HCT116 (cell line): ENCODE measurements around the gene PIK3CD. TPM values are rescaled to one million over a fixed set of nuclear protein-coding genes. Genes with fewer than 3 reads are reported as not detected.

Experiments
- ATAC-seq: fragments of 200-7000 bp; cut with Tn5 transposase; 2 replicates; pipeline ENCODE4 v1.9.1; 2020; ENCODE audit warnings: mild to moderate bottlenecking, moderate library complexity
- BruUV-seq: library from RNA; stranded (reverse); fragments of 400-500 nt; replicated peaks from 2 replicates; lab custom pipeline; 2021; lab: Mats Ljungman, UMichigan
- CTCF ChIA-PET: fragments of 300-600 bp; sonication (Branson Sonifier 250); formaldehyde crosslinking; loops from one replicate; lab custom pipeline; 2021; ENCODE audit warnings: antibody characterized with exemption; lab: Charles Lee
- POLR2A ChIA-PET: fragments of 300-600, 350-600 bp; sonication (Branson Sonifier 250); formaldehyde crosslinking; loops from one replicate; lab custom pipeline; 2021; ENCODE audit warnings: antibody characterized with exemption; lab: Charles Lee
- RAD21 ChIA-PET, 2 experiments: fragments of 300-600 bp; sonication (Branson Sonifier 250); formaldehyde crosslinking; loops; one replicate each; lab custom pipeline; 2023; ENCODE audit warnings: low total read pairs in 2 of 2; ENCODE audit not compliant: uncharacterized antibody in 2 of 2, unreplicated experiment in 2 of 2, low non-redundant PET in 1 of 2; lab: Charles Lee
- DNase-seq: peaks from one replicate; pipeline ENCODE4 v3.0.0-alpha.2; 2010; ENCODE audit warnings: low read depth, low spot score
- H2AFZ ChIP-seq: fragments of 200-600 bp; shearing (Covaris generic), sonication (generic); 2 replicates; pipeline ENCODE4 v1.6.1; 2017; ENCODE audit warnings: low read depth, mixed run types, mixed read lengths, antibody characterized with exemption, low read length; ENCODE audit not compliant: poor library complexity, severe bottlenecking
- H3K27ac ChIP-seq: 2 replicates; pipeline ENCODE4 v1.5.1; 2012; ENCODE audit warnings: low read depth, low read length
- H3K27me3 ChIP-seq: fragments of 200-600 bp; sonication (generic); 2 replicates; pipeline ENCODE4 v1.6.1; 2016; ENCODE audit warnings: mixed run types, low read length, mixed read lengths; ENCODE audit not compliant: insufficient read depth
- H3K36me3 ChIP-seq, 2 experiments: fragments of 200-500 bp in 1 of 2; fragments of 200-600 bp in 1 of 2; sonication (Bioruptor generic) in 1 of 2; sonication (generic) in 1 of 2; 2 replicates each; pipeline versions ENCODE4 v1.5.1 to v1.6.1; 2014 to 2016; ENCODE audit warnings: low read length in 2 of 2, inconsistent platforms in 1 of 2, mixed read lengths in 1 of 2, mixed run types in 1 of 2; ENCODE audit not compliant: insufficient read depth in 2 of 2, control insufficient read depth in 1 of 2
- H3K4me1 ChIP-seq, 2 experiments: fragments of 200-600 bp in 1 of 2; sonication (generic) in 1 of 2; 2 replicates each; pipeline versions ENCODE4 v1.5.1 to v1.6.1; 2012 to 2017; ENCODE audit warnings: low read length in 2 of 2, inconsistent platforms in 1 of 2, mild to moderate bottlenecking in 1 of 2, mixed read lengths in 1 of 2, mixed run types in 1 of 2, moderate library complexity in 1 of 2; ENCODE audit not compliant: insufficient read depth in 2 of 2, control insufficient read depth in 1 of 2
- H3K4me2 ChIP-seq: fragments of 200-600 bp; sonication (generic); 2 replicates; pipeline ENCODE4 v1.6.1; 2017; ENCODE audit warnings: mixed run types, low read length, mixed read lengths
- H3K4me3 ChIP-seq, 2 experiments: fragments of 200-600 bp in 1 of 2; sonication (generic) in 1 of 2; replicated peaks in 1 of 2; 2 replicates each; pipeline ENCODE4 v1.5.1; 2011 to 2016; ENCODE audit warnings: low read length in 2 of 2, control low read depth in 1 of 2, low read depth in 1 of 2, mild to moderate bottlenecking in 1 of 2, mixed read lengths in 1 of 2, mixed run types in 1 of 2
- H3K79me2 ChIP-seq: fragments of 200-600 bp; sonication (generic); 2 replicates; pipeline ENCODE4 v1.6.1; 2017; ENCODE audit warnings: mild to moderate bottlenecking, mixed run types, low read length, moderate library complexity, mixed read lengths; ENCODE audit not compliant: insufficient read depth
- H3K9ac ChIP-seq: fragments of 200-600 bp; sonication (generic); 2 replicates; pipeline ENCODE4 v1.6.1; 2016; ENCODE audit warnings: low read length, mixed read lengths
- H3K9me2 ChIP-seq: fragments of 200-600 bp; sonication (generic), shearing (Covaris generic); 2 replicates; pipeline ENCODE4 v1.6.1; 2017; ENCODE audit warnings: mixed run types, mild to moderate bottlenecking, moderate library complexity; ENCODE audit not compliant: insufficient read depth
- H3K9me3 ChIP-seq, 2 experiments: fragments of 200-500 bp in 1 of 2; fragments of 200-600 bp in 1 of 2; sonication (Bioruptor generic) in 1 of 2; sonication (generic) in 1 of 2; 2 replicates each; pipeline ENCODE4 v1.6.1; 2014 to 2017; ENCODE audit warnings: low read length in 2 of 2, mixed read lengths in 2 of 2, inconsistent platforms in 1 of 2, low read depth in 1 of 2, mild to moderate bottlenecking in 1 of 2, mixed run types in 1 of 2, moderate library complexity in 1 of 2; ENCODE audit not compliant: control insufficient read depth in 1 of 2, insufficient read depth in 1 of 2
- H4K20me1 ChIP-seq: fragments of 200-600 bp; sonication (generic), shearing (Covaris generic); 2 replicates; pipeline ENCODE4 v1.6.1; 2017; ENCODE audit warnings: mixed run types, mild to moderate bottlenecking, moderate library complexity; ENCODE audit not compliant: insufficient read depth
- CBX3 ChIP-seq: IDR thresholded peaks from 2 replicates; pipeline ENCODE4 v1.6.1; 2012; ENCODE audit warnings: low read depth
- EGR1 ChIP-seq: IDR thresholded peaks from 2 replicates; pipeline ENCODE4 v1.6.1; 2012; ENCODE audit warnings: low read depth
- ELF1 ChIP-seq: IDR thresholded peaks from 2 replicates; pipeline ENCODE4 v1.6.1; 2012; ENCODE audit warnings: low read depth, borderline replicate concordance
- EZH2 ChIP-seq: fragments of 200-600 bp; sonication (generic); IDR thresholded peaks from 2 replicates; pipeline ENCODE4 v1.6.1; 2017; ENCODE audit warnings: antibody characterized with exemption, mixed run types
- EZH2phosphoT487 ChIP-seq: fragments of 200-600 bp; IDR thresholded peaks from 2 replicates; pipeline ENCODE4 v1.6.1; 2018; ENCODE audit warnings: antibody characterized with exemption, borderline replicate concordance
- FOSL1 ChIP-seq: IDR thresholded peaks from 2 replicates; pipeline ENCODE4 v1.6.1; 2012; ENCODE audit warnings: low read depth
- JUND ChIP-seq: IDR thresholded peaks from 2 replicates; pipeline ENCODE4 v1.6.1; 2012
- POLR2A ChIP-seq: IDR thresholded peaks from 2 replicates; pipeline ENCODE4 v1.7.0; 2011; ENCODE audit warnings: borderline replicate concordance; ENCODE audit not compliant: insufficient read depth, insufficient read length; ENCODE audit errors: extremely low read depth
- POLR2AphosphoS5 ChIP-seq: IDR thresholded peaks from 2 replicates; pipeline ENCODE4 v1.6.1; 2011; ENCODE audit warnings: mild to moderate bottlenecking, low read depth, low read length, moderate library complexity
- RAD21 ChIP-seq: IDR thresholded peaks from 2 replicates; pipeline ENCODE4 v1.6.1; 2012; ENCODE audit warnings: low read depth, mild to moderate bottlenecking
- REST ChIP-seq: IDR thresholded peaks from 2 replicates; pipeline ENCODE4 v1.6.1; 2012; ENCODE audit warnings: low read depth
- SIN3A ChIP-seq: IDR thresholded peaks from 2 replicates; pipeline ENCODE4 v1.6.1; 2012; ENCODE audit warnings: low read depth
- SP1 ChIP-seq: IDR thresholded peaks from 2 replicates; pipeline ENCODE4 v1.6.1; 2012; ENCODE audit warnings: low read depth
- TCF7L2 ChIP-seq: IDR thresholded peaks from 2 replicates; pipeline ENCODE4 v1.7.0; 2011; ENCODE audit warnings: borderline replicate concordance, inconsistent platforms; ENCODE audit not compliant: insufficient read depth, insufficient read length; ENCODE audit errors: extremely low read depth
- YY1 ChIP-seq: IDR thresholded peaks from 2 replicates; pipeline ENCODE4 v1.6.1; 2011; ENCODE audit warnings: low read length, low read depth, moderate library complexity, mild to moderate bottlenecking; ENCODE audit not compliant: insufficient replicate concordance; ENCODE audit errors: extremely low read depth
- ZFX ChIP-seq: fragments of 450-650 bp; IDR thresholded peaks from 2 replicates; pipeline ENCODE4 v1.6.1; 2017
- intact Hi-C: fragments of 100-400 bp; cut with micrococcal nuclease; formaldehyde crosslinking; loops from 2 replicates; pipeline ENCODE4 v1.10.0; 2022
- total RNA-seq: library from RNA; stranded (reverse); gene quantifications from one replicate; pipeline ENCODE4 v1.2.1, GENCODE V29; 2021; ENCODE audit not compliant: unreplicated experiment
- TF ChIP-seq, protein P1 (sequence below): IDR thresholded peaks from 2 replicates; pipeline ENCODE4 v1.6.1; 2012
- TF ChIP-seq, protein P2 (sequence below): IDR thresholded peaks from 2 replicates; pipeline ENCODE4 v1.6.1; 2011; ENCODE audit warnings: mild to moderate bottlenecking, low read length, moderate library complexity; ENCODE audit not compliant: insufficient replicate concordance; ENCODE audit errors: extremely low read depth
- TF ChIP-seq, protein P3 (sequence below): IDR thresholded peaks from 2 replicates; pipeline ENCODE4 v1.6.1; 2012
- TF ChIP-seq, protein P4 (sequence below), 3 experiments: fragments of 200-600 bp in 1 of 3; sonication (generic) in 1 of 3; IDR thresholded peaks in 2 of 3; conservative IDR thresholded peaks in 1 of 3; 2 replicates each; pipeline ENCODE4 v1.5.1; 2012 to 2017; ENCODE audit warnings: low read depth in 2 of 3, low read length in 2 of 3, antibody characterized with exemption in 1 of 3, borderline replicate concordance in 1 of 3, control low read depth in 1 of 3, mild to moderate bottlenecking in 1 of 3, mixed read lengths in 1 of 3, mixed run types in 1 of 3, moderate library complexity in 1 of 3; ENCODE audit not compliant: insufficient read depth in 1 of 3

The PIK3CD gene
- total RNA-seq, 1 experiment from 2014 or later: 9.2 TPM

DNA sequence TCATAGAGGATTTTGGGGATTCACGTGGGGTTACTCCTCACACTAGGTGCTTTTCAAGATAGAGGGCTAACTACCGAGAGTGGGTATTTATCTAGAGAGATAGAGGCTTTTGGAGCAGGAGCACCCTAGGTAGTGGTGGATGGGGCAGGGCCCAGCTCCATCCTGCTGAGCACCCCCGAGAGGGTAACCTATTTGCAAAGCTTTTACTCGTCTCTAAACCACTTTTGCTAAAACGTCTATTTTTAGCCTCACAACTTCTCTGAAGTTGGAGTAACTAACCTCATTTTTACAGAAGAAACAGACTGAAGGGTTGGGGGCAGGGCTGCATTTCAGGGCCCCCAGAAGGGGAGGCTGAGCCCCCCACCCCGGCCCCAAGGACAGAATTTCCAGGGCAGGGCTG lies 12.3 kb upstream of the PIK3CD start:
- POLR2A ChIA-PET: no interaction called here
- Histone ChIP-seq H3K9ac (no peak overlapping the region), H3K4me2 (no peak overlapping the region), H3K27ac (no peak overlapping the region), H3K9me3 (no peaks in the 10 kb centered on the region), H3K27me3 (no peaks in the 10 kb centered on the region), H3K4me3 (no peak overlapping the region), H2AFZ (no peak overlapping the region), H3K4me1 (no peaks in the 10 kb centered on the region), H3K36me3 (no peaks in the 10 kb centered on the region), H3K79me2 (no peaks in the 10 kb centered on the region), H3K9me2 (no peaks in the 10 kb centered on the region), H4K20me1 (no peaks in the 10 kb centered on the region)
- RAD21 ChIA-PET: no interaction called here
- CTCF ChIA-PET: interaction anchor here (0.7 kb wide), 1 partner anchor 226 kb away, joined by 3 read pairs; no protein-coding TSS in a partner anchor
- no peak for TF ChIP-seq SIN3A
- TF ChIP-seq FOSL1: no peak
- TF ChIP-seq EZH2phosphoT487: no peak
- TF ChIP-seq, protein P1, sequence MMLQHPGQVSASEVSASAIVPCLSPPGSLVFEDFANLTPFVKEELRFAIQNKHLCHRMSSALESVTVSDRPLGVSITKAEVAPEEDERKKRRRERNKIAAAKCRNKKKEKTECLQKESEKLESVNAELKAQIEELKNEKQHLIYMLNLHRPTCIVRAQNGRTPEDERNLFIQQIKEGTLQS: no peak
- TF ChIP-seq, protein P2, sequence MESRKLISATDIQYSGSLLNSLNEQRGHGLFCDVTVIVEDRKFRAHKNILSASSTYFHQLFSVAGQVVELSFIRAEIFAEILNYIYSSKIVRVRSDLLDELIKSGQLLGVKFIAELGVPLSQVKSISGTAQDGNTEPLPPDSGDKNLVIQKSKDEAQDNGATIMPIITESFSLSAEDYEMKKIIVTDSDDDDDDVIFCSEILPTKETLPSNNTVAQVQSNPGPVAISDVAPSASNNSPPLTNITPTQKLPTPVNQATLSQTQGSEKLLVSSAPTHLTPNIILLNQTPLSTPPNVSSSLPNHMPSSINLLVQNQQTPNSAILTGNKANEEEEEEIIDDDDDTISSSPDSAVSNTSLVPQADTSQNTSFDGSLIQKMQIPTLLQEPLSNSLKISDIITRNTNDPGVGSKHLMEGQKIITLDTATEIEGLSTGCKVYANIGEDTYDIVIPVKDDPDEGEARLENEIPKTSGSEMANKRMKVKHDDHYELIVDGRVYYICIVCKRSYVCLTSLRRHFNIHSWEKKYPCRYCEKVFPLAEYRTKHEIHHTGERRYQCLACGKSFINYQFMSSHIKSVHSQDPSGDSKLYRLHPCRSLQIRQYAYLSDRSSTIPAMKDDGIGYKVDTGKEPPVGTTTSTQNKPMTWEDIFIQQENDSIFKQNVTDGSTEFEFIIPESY: no peak
- TF ChIP-seq TCF7L2: no peak
- TF ChIP-seq JUND: no peak
- no peak for TF ChIP-seq POLR2AphosphoS5
- TF ChIP-seq RAD21: no peak
- TF ChIP-seq CBX3: no peak
- TF ChIP-seq, protein P3, sequence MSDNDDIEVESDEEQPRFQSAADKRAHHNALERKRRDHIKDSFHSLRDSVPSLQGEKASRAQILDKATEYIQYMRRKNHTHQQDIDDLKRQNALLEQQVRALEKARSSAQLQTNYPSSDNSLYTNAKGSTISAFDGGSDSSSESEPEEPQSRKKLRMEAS: no peak
- TF ChIP-seq EZH2: no peak
- TF ChIP-seq POLR2A: no peak
- no peak for TF ChIP-seq SP1
- no peak for TF ChIP-seq REST
- no peak for TF ChIP-seq YY1
- TF ChIP-seq, protein P4, sequence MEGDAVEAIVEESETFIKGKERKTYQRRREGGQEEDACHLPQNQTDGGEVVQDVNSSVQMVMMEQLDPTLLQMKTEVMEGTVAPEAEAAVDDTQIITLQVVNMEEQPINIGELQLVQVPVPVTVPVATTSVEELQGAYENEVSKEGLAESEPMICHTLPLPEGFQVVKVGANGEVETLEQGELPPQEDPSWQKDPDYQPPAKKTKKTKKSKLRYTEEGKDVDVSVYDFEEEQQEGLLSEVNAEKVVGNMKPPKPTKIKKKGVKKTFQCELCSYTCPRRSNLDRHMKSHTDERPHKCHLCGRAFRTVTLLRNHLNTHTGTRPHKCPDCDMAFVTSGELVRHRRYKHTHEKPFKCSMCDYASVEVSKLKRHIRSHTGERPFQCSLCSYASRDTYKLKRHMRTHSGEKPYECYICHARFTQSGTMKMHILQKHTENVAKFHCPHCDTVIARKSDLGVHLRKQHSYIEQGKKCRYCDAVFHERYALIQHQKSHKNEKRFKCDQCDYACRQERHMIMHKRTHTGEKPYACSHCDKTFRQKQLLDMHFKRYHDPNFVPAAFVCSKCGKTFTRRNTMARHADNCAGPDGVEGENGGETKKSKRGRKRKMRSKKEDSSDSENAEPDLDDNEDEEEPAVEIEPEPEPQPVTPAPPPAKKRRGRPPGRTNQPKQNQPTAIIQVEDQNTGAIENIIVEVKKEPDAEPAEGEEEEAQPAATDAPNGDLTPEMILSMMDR (IDR thresholded peaks at IDR 0.05 in 2 of 3, conservative IDR thresholded peaks at IDR 0.05 in 1 of 3; ENCODE audit: borderline replicate concordance in 1 of 3, insufficient read depth in 1 of 3, low read depth in 2 of 3, low read length in 2 of 3): no peak
- no peak for TF ChIP-seq ELF1
- TF ChIP-seq ZFX: no peak
- TF ChIP-seq EGR1: no peak
- no peak for ATAC-seq
- intact Hi-C loops: no loop called here
- DNase-seq: no peak
- no TSS peak for BruUV-seq
